HEK293T (cell line): Measurements from ENCODE around the gene CFAP126.
A peak's percentile ranks its signal among the peaks of the same experiment; 100 is the strongest.
"Not testable (repeated sequence)": the region's sequence is repeated elsewhere in the genome, so short reads cannot be mapped to it uniquely, and the experiment has no call there.

Experiments used
- CTCF ChIA-PET: fragments of 350-600 bp; formaldehyde crosslinking; extraction: SDS; loops from one replicate; lab custom pipeline; 2021; ENCODE audit warnings: antibody characterized with exemption, inconsistent platforms; lab: Yijun Ruan, JAX
- POLR2A ChIA-PET: fragments of 350-600 bp; formaldehyde crosslinking; extraction: SDS; loops from one replicate; lab custom pipeline; 2020; ENCODE audit warnings: antibody characterized with exemption, inconsistent platforms; lab: Yijun Ruan, JAX
- DNase-seq: peaks from one replicate; pipeline ENCODE4 v3.0.0; 2012; ENCODE audit warnings: mixed read lengths; ENCODE audit errors: extremely low spot score
- ARNT ChIP-seq: fragments of 450-650 bp; IDR thresholded peaks from 2 replicates; pipeline ENCODE4 v1.6.1; 2017; ENCODE audit warnings: mild to moderate bottlenecking
- BHLHE40 ChIP-seq: fragments of 450-650 bp; IDR thresholded peaks from 2 replicates; pipeline ENCODE4 v1.6.1; 2016; ENCODE audit warnings: mild to moderate bottlenecking, moderate library complexity, borderline replicate concordance
- CTBP1 ChIP-seq: fragments of 450-650 bp; IDR thresholded peaks from 2 replicates; pipeline ENCODE4 v1.6.1; 2016; ENCODE audit warnings: borderline replicate concordance
- ELF4 ChIP-seq: fragments of 450-650 bp; IDR thresholded peaks from 2 replicates; pipeline ENCODE4 v1.6.1; 2017; ENCODE audit warnings: antibody characterized with exemption
- FOXA1 ChIP-seq: fragments of 450-650 bp; IDR thresholded peaks from 2 replicates; pipeline ENCODE4 v1.6.1; 2016; ENCODE audit warnings: mild to moderate bottlenecking
- FOXK2 ChIP-seq: fragments of 450-650 bp; IDR thresholded peaks from 2 replicates; pipeline ENCODE4 v1.6.1; 2016; ENCODE audit warnings: mild to moderate bottlenecking
- FOXM1 ChIP-seq: fragments of 450-650 bp; IDR thresholded peaks from 2 replicates; pipeline ENCODE4 v1.6.1; 2017; ENCODE audit warnings: mild to moderate bottlenecking, borderline replicate concordance
- HDGF ChIP-seq: fragments of 450-650 bp; IDR thresholded peaks from 2 replicates; pipeline ENCODE4 v1.6.1; 2017; ENCODE audit warnings: antibody characterized with exemption, borderline replicate concordance
- L3MBTL2 ChIP-seq: fragments of 450-650 bp; conservative IDR thresholded peaks from 2 replicates; pipeline ENCODE4 v1.6.1; 2016; ENCODE audit warnings: mild to moderate bottlenecking
- LEF1 ChIP-seq: fragments of 450-650 bp; IDR thresholded peaks from 2 replicates; pipeline ENCODE4 v1.6.1; 2017; ENCODE audit warnings: mild to moderate bottlenecking, borderline replicate concordance
- NFRKB ChIP-seq: fragments of 450-650 bp; IDR thresholded peaks from 2 replicates; pipeline ENCODE4 v1.6.1; 2016; ENCODE audit warnings: mild to moderate bottlenecking, moderate library complexity
- PKNOX1 ChIP-seq: fragments of 450-650 bp; IDR thresholded peaks from 2 replicates; pipeline ENCODE4 v1.6.1; 2016
- SP1 ChIP-seq: fragments of 450-650 bp; IDR thresholded peaks from 2 replicates; pipeline ENCODE4 v1.6.1; 2017
- SUZ12 ChIP-seq: fragments of 450-650 bp; IDR thresholded peaks from 2 replicates; pipeline ENCODE4 v1.6.1; 2016; ENCODE audit warnings: mild to moderate bottlenecking
- TARDBP ChIP-seq: fragments of 450-650 bp; IDR thresholded peaks from 2 replicates; pipeline ENCODE4 v1.6.1; 2016
- ZNF384 ChIP-seq: fragments of 450-650 bp; IDR thresholded peaks from 2 replicates; pipeline ENCODE4 v1.6.1; 2016

CFAP126 gene

GRCh38 chr1:161393151-161393550, 25.5 kb upstream of the CFAP126 start:
- no peak for TF ChIP-seq L3MBTL2
- TF ChIP-seq SUZ12, result no peak
- no peak for TF ChIP-seq ZNF384
- TF ChIP-seq SP1, result no peak
- no peak for TF ChIP-seq CTBP1
- no peak for TF ChIP-seq FOXA1
- TF ChIP-seq FOXM1, result no peak
- TF ChIP-seq TARDBP, result no peak
- no peak for TF ChIP-seq ELF4
- TF ChIP-seq HDGF, result no peak
- no peak for TF ChIP-seq LEF1
- no peak for TF ChIP-seq FOXK2
- no peak for TF ChIP-seq ARNT
- TF ChIP-seq PKNOX1, result no peak
- no peak for TF ChIP-seq BHLHE40
- TF ChIP-seq NFRKB, result no peak
- no peak for DNase-seq
- ChIA-PET CTCF (no interaction called here), POLR2A (no interaction called here)

- CTCF ChIA-PET, result interaction anchor here (1.8 kb wide), 1 partner anchor 10 kb away, joined by 4 read pairs; no protein-coding TSS in a partner anchor
- POLR2A ChIA-PET, result no interaction called here
- TF ChIP-seq HDGF (no peak), ELF4 (no peak), LEF1 (no peak), CTBP1 (no peak), FOXA1 (no peak), ZNF384 (0 out of 2 replicates have a peak, but pooled peaks have one; percentile 36), SUZ12 (no peak)
- no peak for DNase-seq
Measured at GRCh38 chr1:161391611-161392010, 23.9 kb upstream of the CFAP126 start.

GRCh38 chr1:161391136-161391535, 23.5 kb upstream of the CFAP126 start:
- POLR2A ChIA-PET, result interaction anchor here (0.7 kb wide), 1 partner anchor 189 kb away, joined by 3 read pairs; the partner anchor contains the start of gene NDUFS2

GRCh38 chr1:161390559-161390858, 22.8 kb upstream of the CFAP126 start:
- POLR2A ChIA-PET, result interaction anchor here (0.7 to 1.0 kb wide), 2 partner anchors 188 to 194 kb away, joined by 3 read pairs; partner anchors contain the start of gene NDUFS2
- peak; percentile 6; the same call in 1 of the 2 replicates for TF ChIP-seq L3MBTL2
- no peak for TF ChIP-seq ZNF384
- CTCF ChIA-PET, result interaction anchor here (0.6 to 1.8 kb wide), 2 partner anchors 8 to 194 kb away, joined by 3 to 4 read pairs; no protein-coding TSS in a partner anchor
- DNase-seq, result no peak

More at GRCh38 chr1:161391136-161391535, 23.5 kb upstream of the CFAP126 start:
- not testable (repeated sequence) for DNase-seq
- CTCF ChIA-PET, result interaction anchor here (0.6 to 1.8 kb wide), 2 partner anchors 9 to 194 kb away, joined by 3 to 4 read pairs; no protein-coding TSS in a partner anchor

- POLR2A ChIA-PET, result interaction anchor here (0.6 to 2.0 kb wide), 17 partner anchors 8 to 466 kb away, joined by 3 to 13 read pairs (median 4); partner anchors contain the start of genes DEDD, NDUFS2, SDHC and TOMM40L
- DNase-seq, result peak; percentile 97
- CTCF ChIA-PET, result no interaction called here
- TF ChIP-seq HDGF (no peak), PKNOX1 (peak; percentile 81), L3MBTL2 (peak; percentile 96), TARDBP (peak; percentile 65; the same call in 1 of the 2 replicates), ELF4 (peak; percentile 61; the same call in 1 of the 2 replicates)
Measured at GRCh38 chr1:161389691-161390558, 22.2 kb upstream of the CFAP126 start.

GRCh38 chr1:161389158-161389557, 21.5 kb upstream of the CFAP126 start:
- POLR2A ChIA-PET, result interaction anchor here (0.6 to 2.0 kb wide), 14 partner anchors 9 to 467 kb away, joined by 3 to 13 read pairs (median 6); partner anchors contain the start of genes ADAMTS4, DEDD, NDUFS2 and SDHC
- DNase-seq, CTCF ChIA-PET: not testable (repeated sequence)

GRCh38 chr1:161388639-161389038, 21.0 kb upstream of the CFAP126 start:
- no peak for TF ChIP-seq SUZ12
- TF ChIP-seq ZNF384, result no peak
- no peak for TF ChIP-seq SP1
- no peak for TF ChIP-seq TARDBP
- TF ChIP-seq ARNT, result no peak
- TF ChIP-seq CTBP1, result no peak
- no peak for TF ChIP-seq LEF1
- TF ChIP-seq PKNOX1, result no peak
- TF ChIP-seq BHLHE40, result no peak
- no peak for TF ChIP-seq FOXK2
- TF ChIP-seq NFRKB, result no peak
- TF ChIP-seq ELF4, result no peak
- TF ChIP-seq HDGF, result no peak
- TF ChIP-seq L3MBTL2, result no peak
- no peak for TF ChIP-seq FOXA1
- ChIA-PET CTCF (no interaction called here), POLR2A (interaction anchor here (1.2 to 2.0 kb wide), 4 partner anchors 10 to 190 kb away, joined by 3 to 13 read pairs (median 7); partner anchors contain the start of genes ADAMTS4 and TOMM40L)
- DNase-seq, result no peak
